HepG2 (cell line): ENCODE measurements around the gene SERTAD3. TPM values are rescaled to one million over a fixed set of nuclear protein-coding genes. Genes with fewer than 3 reads are reported as not detected.

Experiments
- ARNT ChIP-seq: fragments of 450-650 bp; IDR thresholded peaks from 2 replicates; pipeline ENCODE4 v1.6.1; 2017
- HES4 ChIP-seq: sonication (generic); formaldehyde crosslinking; IDR thresholded peaks from 2 replicates; pipeline ENCODE4 v1.9.0; 2021; ENCODE audit warnings: mild to moderate bottlenecking, missing genetic modification reagents, borderline replicate concordance
- KAT2B ChIP-seq: fragments of 150-350 bp; IDR thresholded peaks from 2 replicates; pipeline ENCODE4 v1.6.1; 2014; ENCODE audit warnings: low read depth, low read length, borderline replicate concordance
- MTA3 ChIP-seq: sonication (generic); formaldehyde crosslinking; IDR thresholded peaks from 2 replicates; pipeline ENCODE4 v1.4.0; 2020; ENCODE audit warnings: missing genetic modification reagents
- RAD21 ChIP-seq: fragments of 450-650 bp; formaldehyde crosslinking; IDR thresholded peaks from 2 replicates; pipeline ENCODE4 v1.5.0; 2020; ENCODE audit warnings: mild to moderate bottlenecking
- RFXANK ChIP-seq: IDR thresholded peaks from 2 replicates; pipeline ENCODE4 v1.6.1; 2016
- SYNCRIP ChIP-seq: fragments of 200-400 bp; formaldehyde crosslinking; IDR thresholded peaks from 2 replicates; pipeline ENCODE4 v1.6.1; 2018; ENCODE audit warnings: mild to moderate bottlenecking, low read depth, low read length; ENCODE audit not compliant: insufficient read depth
- TCF7 ChIP-seq: sonication (generic); IDR thresholded peaks from 2 replicates; pipeline ENCODE4 v1.6.1; 2016; ENCODE audit warnings: antibody characterized with exemption, low read depth
- ZFP36L1 ChIP-seq: sonication (generic); formaldehyde crosslinking; IDR thresholded peaks from 2 replicates; pipeline ENCODE4 v1.8.0; 2022; ENCODE audit warnings: mild to moderate bottlenecking, missing genetic modification reagents, moderate library complexity
- ZNF264 ChIP-seq: sonication (generic); formaldehyde crosslinking; IDR thresholded peaks from 2 replicates; pipeline ENCODE4 v1.4.0; 2020; ENCODE audit warnings: missing genetic modification reagents
- ZNF333 ChIP-seq: sonication (generic); formaldehyde crosslinking; IDR thresholded peaks from 2 replicates; pipeline ENCODE4 v1.4.0; 2020; ENCODE audit warnings: mild to moderate bottlenecking, missing genetic modification reagents, borderline replicate concordance
- ZNF543 ChIP-seq: sonication (generic); formaldehyde crosslinking; IDR thresholded peaks from 2 replicates; pipeline ENCODE4 v1.4.0; 2020; ENCODE audit warnings: mild to moderate bottlenecking, missing genetic modification reagents
- ZNF570 ChIP-seq: sonication (generic); formaldehyde crosslinking; IDR thresholded peaks from 2 replicates; pipeline ENCODE4 v1.4.0; 2020; ENCODE audit warnings: mild to moderate bottlenecking, missing genetic modification reagents, borderline replicate concordance
- ZNF670 ChIP-seq: sonication (generic); formaldehyde crosslinking; IDR thresholded peaks from 2 replicates; pipeline ENCODE4 v1.8.0; 2022; ENCODE audit warnings: mild to moderate bottlenecking, missing genetic modification reagents, borderline replicate concordance
- ZNF777 ChIP-seq: sonication (generic); formaldehyde crosslinking; IDR thresholded peaks from 2 replicates; pipeline ENCODE4 v1.4.0; 2020; ENCODE audit warnings: missing genetic modification reagents
- polyA plus RNA-seq, 8 experiments: library from polyadenylated mRNA; depleted of rRNA in 3 of 8; stranded (reverse) in 7 of 8; unstranded in 1 of 8; fragments of >200 nt; fragmentation: Illumina TruSeq in 4 of 8; extraction: Trizol in 4 of 8; gene quantifications; 2 replicates each; pipeline versions ENCODE4 v1.2.1 to v1.2.3, GENCODE V29; 2011 to 2016; ENCODE audit warnings: low read depth in 4 of 8, missing spikeins in 1 of 8, mixed read lengths in 1 of 8; ENCODE audit not compliant: insufficient read depth in 1 of 8
- total RNA-seq, 5 experiments: library from RNA; depleted of rRNA; stranded (reverse); fragments of >200 nt; fragmentation: Illumina TruSeq; extraction: Trizol; gene quantifications; 2 replicates each; pipeline ENCODE4 v1.2.3, GENCODE V29; 2016; ENCODE audit warnings: low read depth in 1 of 5
- TF ChIP-seq, protein P1 (sequence below): IDR thresholded peaks from 2 replicates; pipeline ENCODE4 v1.6.1; 2016; ENCODE audit warnings: low read depth, control low read depth
- TF ChIP-seq, protein P2 (sequence below): sonication (generic); formaldehyde crosslinking; IDR thresholded peaks from 2 replicates; pipeline ENCODE4 v1.8.1; 2023; ENCODE audit warnings: mild to moderate bottlenecking, inconsistent platforms, moderate library complexity, missing genetic modification reagents, borderline replicate concordance
- TF ChIP-seq, protein P3 (sequence below): sonication (generic); formaldehyde crosslinking; IDR thresholded peaks from 2 replicates; pipeline ENCODE4 v1.8.0; 2022; ENCODE audit warnings: missing genetic modification reagents, mild to moderate bottlenecking, inconsistent platforms, borderline replicate concordance
- TF ChIP-seq, protein P4 (sequence below): IDR thresholded peaks from 2 replicates; pipeline ENCODE4 v1.4.0; 2020; ENCODE audit warnings: mild to moderate bottlenecking, missing genetic modification reagents
- TF ChIP-seq, protein P5 (sequence below): sonication (generic); formaldehyde crosslinking; IDR thresholded peaks from 2 replicates; pipeline ENCODE4 v1.5.1; 2020; ENCODE audit warnings: mild to moderate bottlenecking, missing genetic modification reagents, borderline replicate concordance

SERTAD3 gene
- total and polyA plus RNA-seq, 2 of the 13 experiments (the other 11 are each of a cell fraction or from before 2014, with no cell fraction given): 9.6 to 16.9 TPM

DNA sequence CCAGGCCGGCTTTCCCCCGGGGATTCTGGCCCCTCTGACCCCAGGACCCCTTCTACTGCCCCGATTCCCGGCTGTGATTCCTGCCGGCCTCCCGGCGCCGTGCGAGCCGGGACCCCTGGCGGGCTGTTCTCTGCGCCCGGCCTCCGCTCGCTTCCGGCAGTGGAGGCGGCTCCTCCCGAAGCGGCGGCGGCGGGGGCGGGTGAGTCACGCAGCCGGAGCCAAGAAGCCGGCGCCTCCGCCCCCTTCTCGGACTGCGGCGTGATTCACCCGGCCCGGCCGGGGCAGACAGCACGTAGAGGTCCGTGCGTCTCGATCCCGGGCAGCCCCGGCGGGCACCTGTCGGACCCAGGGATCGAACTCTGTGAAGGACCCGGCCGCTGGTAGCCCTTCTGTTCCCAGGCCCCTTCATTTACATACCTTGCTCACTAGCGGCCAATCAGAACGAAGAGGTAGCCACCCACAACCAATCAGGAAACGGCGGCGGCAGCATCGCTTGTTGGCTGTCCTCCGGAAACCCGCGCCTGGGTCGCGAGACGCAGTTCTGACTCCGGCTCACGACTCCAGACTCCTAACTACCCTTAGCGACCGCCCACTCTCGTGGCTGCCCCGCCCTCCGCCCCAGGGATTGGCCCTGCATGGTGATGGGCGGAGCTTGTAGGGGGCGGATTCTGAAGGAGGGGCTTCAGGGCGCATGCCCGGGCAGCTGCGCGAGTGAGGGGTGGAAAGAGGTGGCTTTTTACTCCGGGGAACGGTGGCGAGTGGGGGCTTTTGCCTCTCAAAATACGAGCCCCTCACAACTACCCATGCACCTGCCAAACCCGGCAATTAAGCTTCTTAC is 18.5 kb downstream of the SERTAD3 start, which contains the start of gene SERTAD1 (continued):
- TF ChIP-seq ZNF777 (CRISPR knock-in tag) (no peak; the same call in 1 of the 2 replicates), MTA3 (no peak), ZNF543 (CRISPR knock-in tag) (0 out of 2 replicates have a peak, but pooled peaks have one; percentile 83), SYNCRIP (no peak), TCF7 (no peak), RAD21 (peak; percentile 43; the same call in 1 of the 2 replicates), ZFP36L1 (CRISPR knock-in tag) (peak; percentile 61; the same call in 1 of the 2 replicates), ZNF264 (CRISPR knock-in tag) (peak; percentile 81), RFXANK (peak; percentile 79; the same call in 1 of the 2 replicates), ZNF333 (no peak), ZNF670 (peak; percentile 22; the same call in 1 of the 2 replicates), HES4 (CRISPR knock-in tag) (peak; percentile 85), KAT2B (no peak), ARNT (no peak), ZNF570 (CRISPR knock-in tag) (no peak)
- TF ChIP-seq, protein P1, sequence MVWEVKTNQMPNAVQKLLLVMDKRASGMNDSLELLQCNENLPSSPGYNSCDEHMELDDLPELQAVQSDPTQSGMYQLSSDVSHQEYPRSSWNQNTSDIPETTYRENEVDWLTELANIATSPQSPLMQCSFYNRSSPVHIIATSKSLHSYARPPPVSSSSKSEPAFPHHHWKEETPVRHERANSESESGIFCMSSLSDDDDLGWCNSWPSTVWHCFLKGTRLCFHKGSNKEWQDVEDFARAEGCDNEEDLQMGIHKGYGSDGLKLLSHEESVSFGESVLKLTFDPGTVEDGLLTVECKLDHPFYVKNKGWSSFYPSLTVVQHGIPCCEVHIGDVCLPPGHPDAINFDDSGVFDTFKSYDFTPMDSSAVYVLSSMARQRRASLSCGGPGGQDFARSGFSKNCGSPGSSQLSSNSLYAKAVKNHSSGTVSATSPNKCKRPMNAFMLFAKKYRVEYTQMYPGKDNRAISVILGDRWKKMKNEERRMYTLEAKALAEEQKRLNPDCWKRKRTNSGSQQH (CRISPR knock-in tag): no peak
- TF ChIP-seq, protein P2, sequence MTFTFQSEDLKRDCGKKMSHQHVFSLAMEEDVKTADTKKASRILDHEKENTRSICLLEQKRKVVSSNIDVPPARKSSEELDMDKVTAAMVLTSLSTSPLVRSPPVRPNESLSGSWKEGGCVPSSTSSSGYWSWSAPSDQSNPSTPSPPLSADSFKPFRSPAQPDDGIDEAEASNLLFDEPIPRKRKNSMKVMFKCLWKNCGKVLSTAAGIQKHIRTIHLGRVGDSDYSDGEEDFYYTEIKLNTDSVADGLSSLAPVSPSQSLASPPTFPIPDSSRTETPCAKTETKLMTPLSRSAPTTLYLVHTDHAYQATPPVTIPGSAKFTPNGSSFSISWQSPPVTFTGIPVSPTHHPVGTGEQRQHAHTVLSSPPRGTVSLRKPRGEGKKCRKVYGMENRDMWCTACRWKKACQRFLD (CRISPR knock-in tag): no peak; the same call in 1 of the 2 replicates
- TF ChIP-seq, protein P3, sequence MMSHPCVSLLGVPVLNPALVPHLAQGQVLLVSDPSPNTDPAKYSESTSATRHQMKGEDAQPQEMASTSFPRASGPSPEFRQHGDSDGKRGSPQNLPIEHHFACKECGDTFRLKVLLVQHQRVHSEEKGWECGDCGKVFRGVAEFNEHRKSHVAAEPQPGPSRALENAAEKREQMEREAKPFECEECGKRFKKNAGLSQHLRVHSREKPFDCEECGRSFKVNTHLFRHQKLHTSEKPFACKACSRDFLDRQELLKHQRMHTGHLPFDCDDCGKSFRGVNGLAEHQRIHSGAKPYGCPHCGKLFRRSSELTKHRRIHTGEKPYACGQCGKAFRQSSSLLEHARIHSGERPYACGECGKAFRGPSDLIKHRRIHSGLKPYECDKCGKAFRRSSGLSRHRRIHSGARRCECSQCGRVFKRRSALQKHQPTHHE (CRISPR knock-in tag): peak; percentile 30; the same call in 1 of the 2 replicates
- TF ChIP-seq, protein P4, sequence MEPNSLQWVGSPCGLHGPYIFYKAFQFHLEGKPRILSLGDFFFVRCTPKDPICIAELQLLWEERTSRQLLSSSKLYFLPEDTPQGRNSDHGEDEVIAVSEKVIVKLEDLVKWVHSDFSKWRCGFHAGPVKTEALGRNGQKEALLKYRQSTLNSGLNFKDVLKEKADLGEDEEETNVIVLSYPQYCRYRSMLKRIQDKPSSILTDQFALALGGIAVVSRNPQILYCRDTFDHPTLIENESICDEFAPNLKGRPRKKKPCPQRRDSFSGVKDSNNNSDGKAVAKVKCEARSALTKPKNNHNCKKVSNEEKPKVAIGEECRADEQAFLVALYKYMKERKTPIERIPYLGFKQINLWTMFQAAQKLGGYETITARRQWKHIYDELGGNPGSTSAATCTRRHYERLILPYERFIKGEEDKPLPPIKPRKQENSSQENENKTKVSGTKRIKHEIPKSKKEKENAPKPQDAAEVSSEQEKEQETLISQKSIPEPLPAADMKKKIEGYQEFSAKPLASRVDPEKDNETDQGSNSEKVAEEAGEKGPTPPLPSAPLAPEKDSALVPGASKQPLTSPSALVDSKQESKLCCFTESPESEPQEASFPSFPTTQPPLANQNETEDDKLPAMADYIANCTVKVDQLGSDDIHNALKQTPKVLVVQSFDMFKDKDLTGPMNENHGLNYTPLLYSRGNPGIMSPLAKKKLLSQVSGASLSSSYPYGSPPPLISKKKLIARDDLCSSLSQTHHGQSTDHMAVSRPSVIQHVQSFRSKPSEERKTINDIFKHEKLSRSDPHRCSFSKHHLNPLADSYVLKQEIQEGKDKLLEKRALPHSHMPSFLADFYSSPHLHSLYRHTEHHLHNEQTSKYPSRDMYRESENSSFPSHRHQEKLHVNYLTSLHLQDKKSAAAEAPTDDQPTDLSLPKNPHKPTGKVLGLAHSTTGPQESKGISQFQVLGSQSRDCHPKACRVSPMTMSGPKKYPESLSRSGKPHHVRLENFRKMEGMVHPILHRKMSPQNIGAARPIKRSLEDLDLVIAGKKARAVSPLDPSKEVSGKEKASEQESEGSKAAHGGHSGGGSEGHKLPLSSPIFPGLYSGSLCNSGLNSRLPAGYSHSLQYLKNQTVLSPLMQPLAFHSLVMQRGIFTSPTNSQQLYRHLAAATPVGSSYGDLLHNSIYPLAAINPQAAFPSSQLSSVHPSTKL (CRISPR knock-in tag): peak; percentile 53
- TF ChIP-seq, protein P5, sequence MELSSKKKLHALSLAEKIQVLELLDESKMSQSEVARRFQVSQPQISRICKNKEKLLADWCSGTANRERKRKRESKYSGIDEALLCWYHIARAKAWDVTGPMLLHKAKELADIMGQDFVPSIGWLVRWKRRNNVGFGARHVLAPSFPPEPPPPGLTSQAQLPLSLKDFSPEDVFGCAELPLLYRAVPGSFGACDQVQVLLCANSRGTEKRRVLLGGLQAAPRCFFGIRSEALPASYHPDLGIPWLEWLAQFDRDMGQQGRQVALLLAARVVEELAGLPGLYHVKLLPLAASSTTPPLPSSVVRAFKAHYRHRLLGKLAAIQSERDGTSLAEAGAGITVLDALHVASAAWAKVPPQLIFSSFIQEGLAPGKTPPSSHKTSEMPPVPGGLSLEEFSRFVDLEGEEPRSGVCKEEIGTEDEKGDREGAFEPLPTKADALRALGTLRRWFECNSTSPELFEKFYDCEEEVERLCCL (CRISPR knock-in tag): no peak
